Pancreas (tissue), 10 donors: Measurements from ENCODE around the gene PRICKLE2. TPM values are rescaled to one million over a fixed set of nuclear protein-coding genes. Genes with fewer than 3 reads are reported as not detected.

Experiments used
- ATAC-seq, 4 donors: fragments of 200-7000 bp; cut with Tn5 transposase; one replicate each; pipeline versions ENCODE4 v1.8.0 to v1.9.1; 2020; ENCODE audit warnings: mild to moderate bottlenecking in 4 of 4, moderate library complexity in 4 of 4
- DNase-seq, 6 donors: peaks; one replicate each; pipeline ENCODE4 v3.0.0-alpha.2; 2020
- FAIRE-seq: peaks from 2 replicates; lab custom pipeline; 2012; peaks lifted over from hg19 to GRCh38; lab: Jason Lieb, UNC
- H3K27ac ChIP-seq, 4 donors: fragments of 200-600 bp; sonication (generic); 1 replicate in 3 of 4; 2 replicates in 1 of 4; pipeline versions ENCODE4 v1.5.0 to v1.8.0; 2020
- H3K27me3 ChIP-seq, 4 donors: fragments of 200-600 bp; one replicate each; pipeline ENCODE4 v1.8.0; 2021
- H3K36me3 ChIP-seq, 3 donors: fragments of 200-600 bp; sonication (generic) in 1 of 3; one replicate each; pipeline versions ENCODE4 v1.5.0 to v1.8.0; 2020 to 2021
- H3K4me1 ChIP-seq, 3 donors: fragments of 200-600 bp; one replicate each; pipeline ENCODE4 v1.8.0; 2021
- H3K4me3 ChIP-seq, 4 donors: fragments of 200-600 bp; sonication (generic) in 2 of 4; one replicate each; pipeline versions ENCODE4 v1.5.0 to v1.8.0; 2020 to 2021
- H3K9me3 ChIP-seq, 4 donors: fragments of 200-600 bp; one replicate each; pipeline ENCODE4 v1.8.0; 2021
- WGBS, 2 donors: extraction: QIAGEN DNeasy Blood & Tissue Kit; methylation state at CpG; one replicate each; pipeline ENCODE4 v1.1.7; 2013; 5-methylcytosine and 5-hydroxymethylcytosine counted together
- intact Hi-C, 3 donors: fragments of 100-400 bp; cut with DNase I; formaldehyde crosslinking; loops; one replicate each; pipeline versions ENCODE4 v1.11.1 to v1.14.2; 2022
- polyA plus RNA-seq, 2 donors: library from polyadenylated mRNA; stranded (reverse); fragments of 200-250 nt; gene quantifications; one replicate each; pipeline ENCODE4 v1.2.3, GENCODE V29; 2013
- total RNA-seq, 6 donors: library from RNA; stranded (reverse); fragmentation: NEBNext Ultra II Directional in 4 of 6; extraction: Animal tissue kit (Norgen Biotek cat#: 25700) in 4 of 6; gene quantifications; one replicate each; pipeline versions ENCODE4 v1.2.1 to v1.2.4, GENCODE V29; 2021 to 2023
- TF ChIP-seq, protein P1 (sequence below), 4 donors: fragments of 200-600 bp; sonication (generic) in 3 of 4; IDR thresholded peaks; one replicate each; pipeline versions ENCODE4 v1.5.0 to v1.8.0; 2021; ENCODE audit warnings: antibody characterized with exemption in 4 of 4
- donor health status: healthy with polysubstance abuse.
- donor health status: DM: no; HTN: no; CAD: no; lungs with moderate emphysema.
- donor health status: DM: no; HTN: no; CAD: no.
- donor health status: control.
- donor health status: control.
- donor health status: Bipolar disorder and iron deficiency.
- donor health status: DM: yes; HTN: yes; CAD: no.
- donor health status: DM: no; HTN: no; CAD: no.
- donor health status: DM: no; HTN: no; CAD: no.
- donor health status: DM: yes; HTN: yes; CAD: no.

Gene PRICKLE2
- total and polyA plus RNA-seq, 8 donors = 1.5 to 13.9 (median 7.2) TPM

DNA sequence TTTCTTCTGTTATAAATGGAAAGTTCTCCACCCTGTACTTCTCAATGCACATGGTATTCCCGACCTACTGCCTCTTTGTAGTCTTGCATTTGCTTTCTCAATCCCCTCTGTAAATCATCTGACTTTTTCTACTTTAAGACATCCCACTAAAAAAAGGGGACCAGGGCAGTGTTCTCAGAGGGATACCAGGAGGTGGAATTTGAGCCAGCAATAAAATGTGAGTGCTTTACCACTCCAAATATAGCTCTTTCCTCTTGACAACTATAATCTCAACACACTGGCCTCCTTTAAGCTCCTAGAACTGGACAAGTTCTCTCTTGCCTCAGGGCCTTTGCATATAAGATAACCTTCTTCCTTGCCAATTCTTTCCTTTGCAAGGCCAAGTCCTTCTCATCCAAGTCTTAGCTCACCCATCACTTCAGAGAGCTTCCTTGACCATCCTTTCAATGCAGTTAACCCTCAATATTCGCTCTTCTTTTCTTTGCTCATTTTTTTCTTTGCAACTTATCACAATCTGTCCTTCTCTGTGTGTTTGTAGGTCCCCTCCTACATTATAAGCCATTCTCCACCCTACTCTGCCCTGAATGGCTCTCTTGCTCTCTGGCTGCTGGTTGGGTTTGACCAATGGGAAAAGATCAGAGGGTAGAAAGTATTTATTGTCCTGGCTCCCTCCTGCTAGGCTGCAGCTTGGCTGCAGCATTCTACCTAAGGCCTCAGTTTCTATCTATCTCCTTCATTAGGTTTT is 93.4 kb downstream of the PRICKLE2 start:
- no peaks in the 10 kb centered on the region for H3K27me3 ChIP-seq
- WGBS, 2 donors = 90 to 94% methylated on average over 2 of the region's 2 CpGs
- FAIRE-seq = no peak

GRCh38 chr3:64130436-64130835 is 94.8 kb downstream of the PRICKLE2 start:
- no peak for FAIRE-seq
- intact Hi-C loops = no loop called here
- Histone ChIP-seq H3K36me3 (no peaks in the 10 kb centered on the region), H3K27me3 (no peaks in the 10 kb centered on the region), H3K4me3 (no peak overlapping the region), H3K27ac (no peak overlapping the region), H3K9me3 (no peaks in the 10 kb centered on the region), H3K4me1 (no peaks in the 10 kb centered on the region)
- 96 to 100% methylated on average over 1 of the region's 1 CpG for WGBS, 2 donors
- TF ChIP-seq, protein P1, sequence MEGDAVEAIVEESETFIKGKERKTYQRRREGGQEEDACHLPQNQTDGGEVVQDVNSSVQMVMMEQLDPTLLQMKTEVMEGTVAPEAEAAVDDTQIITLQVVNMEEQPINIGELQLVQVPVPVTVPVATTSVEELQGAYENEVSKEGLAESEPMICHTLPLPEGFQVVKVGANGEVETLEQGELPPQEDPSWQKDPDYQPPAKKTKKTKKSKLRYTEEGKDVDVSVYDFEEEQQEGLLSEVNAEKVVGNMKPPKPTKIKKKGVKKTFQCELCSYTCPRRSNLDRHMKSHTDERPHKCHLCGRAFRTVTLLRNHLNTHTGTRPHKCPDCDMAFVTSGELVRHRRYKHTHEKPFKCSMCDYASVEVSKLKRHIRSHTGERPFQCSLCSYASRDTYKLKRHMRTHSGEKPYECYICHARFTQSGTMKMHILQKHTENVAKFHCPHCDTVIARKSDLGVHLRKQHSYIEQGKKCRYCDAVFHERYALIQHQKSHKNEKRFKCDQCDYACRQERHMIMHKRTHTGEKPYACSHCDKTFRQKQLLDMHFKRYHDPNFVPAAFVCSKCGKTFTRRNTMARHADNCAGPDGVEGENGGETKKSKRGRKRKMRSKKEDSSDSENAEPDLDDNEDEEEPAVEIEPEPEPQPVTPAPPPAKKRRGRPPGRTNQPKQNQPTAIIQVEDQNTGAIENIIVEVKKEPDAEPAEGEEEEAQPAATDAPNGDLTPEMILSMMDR (IDR thresholded peaks at IDR 0.05) = no peak
- no peak for ATAC-seq
- DNase-seq = no peak

More for the DNA sequence above, 93.4 kb downstream of the PRICKLE2 start:
- ATAC-seq (no peak), DNase-seq (no peak)
- TF ChIP-seq, protein P1 (IDR thresholded peaks at IDR 0.05) = no peak
- Histone ChIP-seq H3K36me3 (no peaks in the 10 kb centered on the region), H3K4me3 (no peak overlapping the region), H3K4me1 (no peaks in the 10 kb centered on the region), H3K9me3 (no peaks in the 10 kb centered on the region), H3K27ac (no peak overlapping the region)
- intact Hi-C loops = no loop called here

DNA sequence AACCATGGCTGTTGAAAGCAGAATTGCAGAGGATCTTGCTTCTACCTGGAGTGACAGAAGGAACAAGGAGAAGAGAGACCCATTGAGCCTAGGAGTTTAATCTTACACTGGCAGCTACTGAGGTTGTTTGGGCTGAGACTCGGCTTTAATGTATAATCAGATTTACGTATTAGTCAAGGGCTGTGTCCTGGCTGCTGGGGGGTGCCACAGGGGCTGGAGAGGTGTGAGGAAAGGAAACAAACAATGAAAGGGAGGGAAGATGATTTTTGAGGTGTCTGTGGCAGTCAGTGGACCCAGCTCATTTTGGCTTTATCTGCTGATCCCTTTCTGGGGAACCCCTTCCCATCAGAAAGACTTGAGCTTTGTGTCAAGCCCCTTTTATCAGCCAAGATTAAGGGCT is 95.7 kb downstream of the PRICKLE2 start:
- TF ChIP-seq, protein P1 (IDR thresholded peaks at IDR 0.05) = no peak
- WGBS, 2 donors = 75 to 77% methylated on average over 2 of the region's 2 CpGs
- Histone ChIP-seq H3K27me3 (no peaks in the 10 kb centered on the region), H3K4me1 (no peaks in the 10 kb centered on the region), H3K9me3 (no peaks in the 10 kb centered on the region), H3K36me3 (no peaks in the 10 kb centered on the region), H3K4me3 (no peak overlapping the region), H3K27ac (no peak overlapping the region)
- ATAC-seq (no peak), DNase-seq (no peak), FAIRE-seq (no peak)
- intact Hi-C loops = no loop called here

DNA sequence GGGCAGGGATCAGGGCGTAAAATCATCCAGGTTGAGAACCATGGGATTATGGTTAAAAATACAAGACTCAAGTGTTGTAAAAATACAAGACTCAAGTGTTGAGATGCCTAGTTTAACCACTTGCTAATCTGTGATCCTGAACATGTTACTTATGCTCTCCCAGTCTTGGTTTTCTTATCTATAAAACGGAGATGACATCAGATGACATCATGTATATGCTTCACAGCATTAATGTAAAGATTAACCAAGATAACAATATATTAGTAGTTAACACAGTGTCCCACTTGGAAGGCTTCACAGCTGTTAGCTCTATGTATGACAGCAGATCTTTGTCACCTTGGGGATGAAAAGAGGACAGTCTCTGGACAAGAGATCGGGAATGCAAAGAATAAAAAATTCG is 96.2 kb downstream of the PRICKLE2 start:
- DNase-seq (no peak), ATAC-seq (no peak), FAIRE-seq (no peak)
- H3K4me1 ChIP-seq = no peaks in the 10 kb centered on the region
- H3K4me3 ChIP-seq = no peak overlapping the region
- TF ChIP-seq, protein P1 (IDR thresholded peaks at IDR 0.05) = no peak
- no peak overlapping the region for H3K27ac ChIP-seq
- intact Hi-C loops = no loop called here
- no peaks in the 10 kb centered on the region for H3K27me3 ChIP-seq
- no peaks in the 10 kb centered on the region for H3K36me3 ChIP-seq
- 56 to 61% methylated on average over 4 of the region's 4 CpGs for WGBS, 2 donors
- no peaks in the 10 kb centered on the region for H3K9me3 ChIP-seq

DNA sequence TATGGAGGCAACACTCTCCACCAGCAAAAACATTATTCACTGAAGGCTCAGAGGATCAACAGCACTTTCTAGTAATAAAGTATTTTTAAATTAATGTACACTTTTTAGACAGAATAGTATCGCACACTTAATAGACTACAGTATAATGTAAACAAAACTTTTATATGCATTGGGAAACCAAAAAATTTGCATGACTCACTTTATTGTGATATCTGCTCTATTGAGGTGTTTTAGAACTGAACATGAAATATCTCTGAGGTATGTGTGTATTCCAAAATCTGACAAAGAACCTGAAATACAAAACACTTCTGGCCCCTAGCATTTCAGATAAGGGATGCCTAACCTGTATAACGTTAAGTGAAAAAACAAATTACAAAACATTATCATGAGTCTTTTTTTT is 99.7 kb downstream of the PRICKLE2 start:
- Histone ChIP-seq H3K27me3 (no peaks in the 10 kb centered on the region), H3K4me1 (no peaks in the 10 kb centered on the region), H3K36me3 (no peaks in the 10 kb centered on the region), H3K4me3 (no peak overlapping the region), H3K9me3 (no peaks in the 10 kb centered on the region), H3K27ac (no peak overlapping the region)
- FAIRE-seq (no peak), ATAC-seq (no peak), DNase-seq (no peak)
- TF ChIP-seq, protein P1 (IDR thresholded peaks at IDR 0.05) = no peak
- intact Hi-C loops = no loop called here
- WGBS, 2 donors = 33 to 36% methylated on average over 2 of the region's 2 CpGs
